HEK293 (cell line): ENCODE data around the gene SMPD3.

Experiments
- CTCF ChIA-PET: fragments of 350-600 bp; formaldehyde crosslinking; extraction: SDS; loops from one replicate; lab custom pipeline; 2021; ENCODE audit warnings: antibody characterized with exemption; lab: Yijun Ruan, JAX
- POLR2A ChIA-PET: fragments of 300-600 bp; formaldehyde crosslinking; extraction: SDS; loops from one replicate; lab custom pipeline; 2020; ENCODE audit warnings: antibody characterized with exemption, inconsistent platforms; lab: Yijun Ruan, JAX
- H3K27ac ChIP-seq: fragments of 200-500 bp; sonication (Bioruptor generic); 2 replicates; pipeline ENCODE4 v1.5.1; 2014; ENCODE audit warnings: low read depth, low read length, control low read depth, inconsistent platforms; ENCODE audit errors: extremely low read depth
- H3K36me3 ChIP-seq, 2 experiments: fragments of 200-500 bp in 1 of 2; sonication (Bioruptor generic) in 1 of 2; 1 replicate in 1 of 2; 2 replicates in 1 of 2; pipeline ENCODE4 v1.5.1; 2014 to 2017; ENCODE audit warnings: inconsistent platforms in 2 of 2, low read length in 2 of 2; ENCODE audit not compliant: control insufficient read depth in 2 of 2, insufficient read depth in 1 of 2
- H3K4me1 ChIP-seq: fragments of 200-500 bp; sonication (Bioruptor generic); 2 replicates; pipeline ENCODE4 v1.5.1; 2014; ENCODE audit warnings: mild to moderate bottlenecking, low read length, inconsistent platforms; ENCODE audit not compliant: control insufficient read depth, insufficient read depth
- H3K4me3 ChIP-seq: 2 replicates; pipeline ENCODE4 v1.5.1; 2011; ENCODE audit warnings: low read depth, mild to moderate bottlenecking, control low read depth, low read length, moderate library complexity
- H3K9me3 ChIP-seq: fragments of 200-500 bp; sonication (Bioruptor generic); 2 replicates; pipeline ENCODE4 v1.5.1; 2014; ENCODE audit warnings: low read depth, low read length, inconsistent platforms; ENCODE audit not compliant: control insufficient read depth, insufficient read depth
- GLIS2 ChIP-seq: fragments of 450-650 bp; formaldehyde crosslinking; IDR thresholded peaks from 2 replicates; pipeline ENCODE4 v1.5.1; 2016; ENCODE audit warnings: missing biosample characterization, missing genetic modification characterization
- SETDB1 ChIP-seq: IDR thresholded peaks from one replicate; pipeline ENCODE4 v1.6.1; 2017; ENCODE audit warnings: mild to moderate bottlenecking, low read length, moderate library complexity, mixed read lengths; ENCODE audit not compliant: insufficient read length
- SP2 ChIP-seq: fragments of 450-650 bp; formaldehyde crosslinking; IDR thresholded peaks from 2 replicates; pipeline ENCODE4 v1.5.1; 2016; ENCODE audit warnings: missing biosample characterization, missing genetic modification characterization
- TCF7L2 ChIP-seq: IDR thresholded peaks from 2 replicates; pipeline ENCODE4 v1.6.1; 2011; ENCODE audit warnings: low read depth, mild to moderate bottlenecking, inconsistent platforms, low read length, moderate library complexity, borderline replicate concordance
- ZBTB17 ChIP-seq: fragments of 450-650 bp; formaldehyde crosslinking; IDR thresholded peaks from 2 replicates; pipeline ENCODE4 v1.5.1; 2016; ENCODE audit warnings: missing biosample characterization, missing genetic modification characterization
- ZBTB21 ChIP-seq: fragments of 450-650 bp; formaldehyde crosslinking; IDR thresholded peaks from 2 replicates; pipeline ENCODE4 v1.5.1; 2017; ENCODE audit warnings: missing biosample characterization, missing genetic modification characterization
- ZFP69B ChIP-seq: fragments of 450-650 bp; formaldehyde crosslinking; IDR thresholded peaks from 2 replicates; pipeline ENCODE4 v1.5.1; 2016; ENCODE audit warnings: missing biosample characterization, missing genetic modification characterization
- ZIC2 ChIP-seq: fragments of 450-650 bp; formaldehyde crosslinking; IDR thresholded peaks from 2 replicates; pipeline ENCODE4 v1.5.1; 2016; ENCODE audit warnings: missing biosample characterization, missing genetic modification characterization
- ZNF10 ChIP-seq: fragments of 450-650 bp; formaldehyde crosslinking; IDR thresholded peaks from 2 replicates; pipeline ENCODE4 v1.5.1; 2017; ENCODE audit warnings: missing biosample characterization, missing genetic modification characterization
- ZNF133 ChIP-seq: fragments of 450-650 bp; formaldehyde crosslinking; IDR thresholded peaks from 2 replicates; pipeline ENCODE4 v1.5.1; 2016; ENCODE audit warnings: missing biosample characterization, missing genetic modification characterization
- ZNF214 ChIP-seq: fragments of 450-650 bp; formaldehyde crosslinking; IDR thresholded peaks from 2 replicates; pipeline ENCODE4 v1.5.1; 2017; ENCODE audit warnings: missing biosample characterization, mild to moderate bottlenecking, missing genetic modification characterization, borderline replicate concordance
- ZNF23 ChIP-seq: fragments of 450-650 bp; formaldehyde crosslinking; IDR thresholded peaks from 2 replicates; pipeline ENCODE4 v1.5.1; 2016; ENCODE audit warnings: missing biosample characterization, missing genetic modification characterization, borderline replicate concordance
- ZNF24 ChIP-seq: fragments of 450-650 bp; formaldehyde crosslinking; IDR thresholded peaks from 2 replicates; pipeline ENCODE4 v1.5.1; 2016; ENCODE audit warnings: missing biosample characterization, missing genetic modification characterization
- ZNF274 ChIP-seq, 2 experiments: fragments of 200-500 bp in 1 of 2; fragments of 450-650 bp in 1 of 2; sonication (Bioruptor generic) in 1 of 2; formaldehyde crosslinking in 1 of 2; IDR thresholded peaks; 2 replicates each; pipeline versions ENCODE4 v1.5.1 to v1.6.1; 2014 to 2016; ENCODE audit warnings: borderline replicate concordance in 1 of 2, inconsistent platforms in 1 of 2, low read length in 1 of 2, missing biosample characterization in 1 of 2, missing genetic modification characterization in 1 of 2
- ZNF394 ChIP-seq: fragments of 450-650 bp; formaldehyde crosslinking; IDR thresholded peaks from 2 replicates; pipeline ENCODE4 v1.5.1; 2016; ENCODE audit warnings: missing biosample characterization, missing genetic modification characterization, mild to moderate bottlenecking, moderate library complexity, borderline replicate concordance
- ZNF423 ChIP-seq: fragments of 450-650 bp; formaldehyde crosslinking; IDR thresholded peaks from 2 replicates; pipeline ENCODE4 v1.5.1; 2016; ENCODE audit warnings: missing biosample characterization, missing genetic modification characterization
- ZNF514 ChIP-seq: fragments of 450-650 bp; formaldehyde crosslinking; IDR thresholded peaks from 2 replicates; pipeline ENCODE4 v1.5.1; 2016; ENCODE audit warnings: missing biosample characterization, missing genetic modification characterization
- ZNF529 ChIP-seq: fragments of 450-650 bp; formaldehyde crosslinking; IDR thresholded peaks from 2 replicates; pipeline ENCODE4 v1.5.1; 2017; ENCODE audit warnings: missing genetic modification characterization, missing biosample characterization; ENCODE audit not compliant: insufficient replicate concordance
- ZNF76 ChIP-seq: fragments of 450-650 bp; formaldehyde crosslinking; IDR thresholded peaks from 2 replicates; pipeline ENCODE4; 2016; ENCODE audit warnings: low read depth, missing biosample characterization, missing genetic modification characterization, borderline replicate concordance
- ZSCAN23 ChIP-seq: fragments of 450-650 bp; formaldehyde crosslinking; IDR thresholded peaks from 2 replicates; pipeline ENCODE4 v1.5.1; 2016; ENCODE audit warnings: missing biosample characterization, missing genetic modification characterization
- ZSCAN4 ChIP-seq: fragments of 450-650 bp; formaldehyde crosslinking; IDR thresholded peaks from 2 replicates; pipeline ENCODE4 v1.5.1; 2017; ENCODE audit warnings: missing biosample characterization, missing genetic modification characterization
- TF ChIP-seq, protein P1 (sequence below): fragments of 450-650 bp; formaldehyde crosslinking; IDR thresholded peaks from 2 replicates; pipeline ENCODE4 v1.5.1; 2016; ENCODE audit warnings: missing biosample characterization, missing genetic modification characterization
- TF ChIP-seq, protein P2 (sequence below): fragments of 450-650 bp; formaldehyde crosslinking; IDR thresholded peaks from 2 replicates; pipeline ENCODE4 v1.5.1; 2016; ENCODE audit warnings: missing biosample characterization, missing genetic modification characterization
- TF ChIP-seq, protein P3 (sequence below): fragments of 450-650 bp; formaldehyde crosslinking; optimal IDR thresholded peaks from 2 replicates; pipeline ENCODE3; 2016; ENCODE audit warnings: missing biosample characterization, mild to moderate bottlenecking, missing genetic modification characterization

The SMPD3 gene

GRCh38 chr16:68319185-68319908 lies 129.0 kb downstream of the SMPD3 start (continued):
- TF ChIP-seq ZSCAN4 (tag by site-specific recombination) (0 out of 2 replicates have a peak, but pooled peaks have one; percentile 12), ZNF394 (tag by site-specific recombination) (no peak), ZNF214 (tag by site-specific recombination) (no peak), ZNF274 (IDR thresholded peaks at IDR 0.05; ENCODE audit: low read length) (no peak), ZNF274 (tag by site-specific recombination; IDR thresholded peaks at IDR 0.05; ENCODE audit: borderline replicate concordance) (no peak)
- TF ChIP-seq, all 188 proteins: peak for 4

GRCh38 chr16:68313116-68313515 lies 135.2 kb downstream of the SMPD3 start:
- ChIA-PET POLR2A (no interaction called here), CTCF (interaction anchor here (0.6 to 1.0 kb wide), 2 partner anchors 51 to 667 kb away, joined by 3 to 4 read pairs; no protein-coding TSS in a partner anchor)
- Histone ChIP-seq H3K4me1 (no peaks in the 10 kb centered on the region), H3K9me3 (no peaks in the 10 kb centered on the region), H3K27ac (no peak overlapping the region), H3K4me3 (no peak overlapping the region), H3K36me3 (peaks cover 26 to 53% of the 10 kb centered on the region in 2 experiments; a peak in 2 of 3 replicates)
- TF ChIP-seq, protein P1, sequence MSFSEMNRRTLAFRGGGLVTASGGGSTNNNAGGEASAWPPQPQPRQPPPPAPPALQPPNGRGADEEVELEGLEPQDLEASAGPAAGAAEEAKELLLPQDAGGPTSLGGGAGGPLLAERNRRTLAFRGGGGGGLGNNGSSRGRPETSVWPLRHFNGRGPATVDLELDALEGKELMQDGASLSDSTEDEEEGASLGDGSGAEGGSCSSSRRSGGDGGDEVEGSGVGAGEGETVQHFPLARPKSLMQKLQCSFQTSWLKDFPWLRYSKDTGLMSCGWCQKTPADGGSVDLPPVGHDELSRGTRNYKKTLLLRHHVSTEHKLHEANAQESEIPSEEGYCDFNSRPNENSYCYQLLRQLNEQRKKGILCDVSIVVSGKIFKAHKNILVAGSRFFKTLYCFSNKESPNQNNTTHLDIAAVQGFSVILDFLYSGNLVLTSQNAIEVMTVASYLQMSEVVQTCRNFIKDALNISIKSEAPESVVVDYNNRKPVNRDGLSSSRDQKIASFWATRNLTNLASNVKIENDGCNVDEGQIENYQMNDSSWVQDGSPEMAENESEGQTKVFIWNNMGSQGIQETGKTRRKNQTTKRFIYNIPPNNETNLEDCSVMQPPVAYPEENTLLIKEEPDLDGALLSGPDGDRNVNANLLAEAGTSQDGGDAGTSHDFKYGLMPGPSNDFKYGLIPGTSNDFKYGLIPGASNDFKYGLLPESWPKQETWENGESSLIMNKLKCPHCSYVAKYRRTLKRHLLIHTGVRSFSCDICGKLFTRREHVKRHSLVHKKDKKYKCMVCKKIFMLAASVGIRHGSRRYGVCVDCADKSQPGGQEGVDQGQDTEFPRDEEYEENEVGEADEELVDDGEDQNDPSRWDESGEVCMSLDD (tag by site-specific recombination) = no peak
- TF ChIP-seq ZNF529 = no peak
- TF ChIP-seq ZFP69B (tag by site-specific recombination) = no peak
- no peak for TF ChIP-seq ZNF423
- no peak for TF ChIP-seq ZBTB17 (tag by site-specific recombination)
- no peak for TF ChIP-seq TCF7L2
- TF ChIP-seq ZNF10 = no peak
- TF ChIP-seq SP2 (tag by site-specific recombination) = no peak
- TF ChIP-seq ZNF514 (tag by site-specific recombination) = no peak
- no peak for TF ChIP-seq ZSCAN23
- TF ChIP-seq SETDB1 = no peak

DNA sequence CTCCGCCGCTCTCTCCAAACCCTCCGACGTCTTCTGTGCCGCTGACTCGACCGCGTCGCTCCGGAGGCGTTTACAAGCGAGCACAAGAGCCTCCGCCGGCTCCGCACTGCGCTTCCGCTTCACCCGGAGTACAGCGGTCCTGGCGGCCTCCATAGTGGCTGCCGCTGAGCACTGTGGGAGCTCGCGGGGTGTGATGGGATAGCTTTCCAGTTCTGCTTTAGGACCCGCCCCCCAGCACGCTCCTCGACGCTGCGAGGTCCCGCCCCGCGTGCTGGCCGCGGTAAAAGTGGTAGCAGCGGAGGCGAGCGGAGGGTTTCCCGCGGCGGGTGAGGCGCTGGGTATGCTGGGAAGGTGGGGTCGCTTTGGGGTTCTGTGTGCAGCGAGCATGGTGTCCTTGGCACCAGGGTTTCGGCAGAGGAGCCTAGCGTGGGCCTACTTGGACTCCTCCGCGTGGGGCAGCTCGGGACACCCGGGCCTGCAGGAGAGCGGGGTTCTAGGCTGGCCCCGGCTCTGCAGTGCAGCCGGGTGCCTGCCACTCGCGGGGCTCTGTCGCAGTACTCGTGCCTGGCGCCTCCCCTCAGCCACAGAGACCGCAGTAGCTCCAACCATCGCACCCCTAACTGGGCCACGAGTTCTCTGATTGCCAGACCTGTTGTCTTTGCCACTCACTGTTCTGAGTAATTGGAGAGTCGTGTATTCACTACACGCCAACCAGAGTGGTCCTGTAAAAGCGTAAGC lies 137.4 kb downstream of the SMPD3 start, which contains the start of the genes PRMT7 and SLC7A6OS:
Gene PRMT7, plus strand, starts transcription at position 246 of the 738 bp plus-strand sequence. CDS start 4,961 bp downstream, outside the sequence.
Gene SLC7A6OS, minus strand, starts transcription at position 173 of the 738 bp plus-strand sequence. Its CDS starts 20 bp downstream, at position 153.
- Histone ChIP-seq H3K9me3 (no peaks in the 10 kb centered on the region), H3K27ac (peak within 1 kb of the TSS; percentile 72), H3K36me3 (peaks cover 27 to 55% of the 10 kb centered on the region in 2 experiments), H3K4me3 (peak within 1 kb of the TSS; percentile 85), H3K4me1 (no peaks in the 10 kb centered on the region)
- ChIA-PET CTCF (interaction anchor here (0.7 to 2.3 kb wide), 6 partner anchors 14 to 94 kb away, joined by 3 to 28 read pairs (median 4); no protein-coding TSS in a partner anchor), POLR2A (interaction anchor here (0.5 to 2.6 kb wide), 27 partner anchors 8 to 717 kb away, joined by 3 to 40 read pairs (median 5); partner anchors contain the start of genes ESRP2, NFATC3, PLA2G15 and SLC7A6)
- 0 out of 2 replicates have a peak, but pooled peaks have one; percentile 27 for TF ChIP-seq ZBTB21
- 0 out of 2 replicates have a peak, but pooled peaks have one; percentile 23 for TF ChIP-seq ZNF24 (tag by site-specific recombination)
- TF ChIP-seq ZNF133 (tag by site-specific recombination) = peak; percentile 7; the same call in 1 of the 2 replicates
- peak; percentile 88 for TF ChIP-seq GLIS2 (tag by site-specific recombination)
- TF ChIP-seq, protein P2, sequence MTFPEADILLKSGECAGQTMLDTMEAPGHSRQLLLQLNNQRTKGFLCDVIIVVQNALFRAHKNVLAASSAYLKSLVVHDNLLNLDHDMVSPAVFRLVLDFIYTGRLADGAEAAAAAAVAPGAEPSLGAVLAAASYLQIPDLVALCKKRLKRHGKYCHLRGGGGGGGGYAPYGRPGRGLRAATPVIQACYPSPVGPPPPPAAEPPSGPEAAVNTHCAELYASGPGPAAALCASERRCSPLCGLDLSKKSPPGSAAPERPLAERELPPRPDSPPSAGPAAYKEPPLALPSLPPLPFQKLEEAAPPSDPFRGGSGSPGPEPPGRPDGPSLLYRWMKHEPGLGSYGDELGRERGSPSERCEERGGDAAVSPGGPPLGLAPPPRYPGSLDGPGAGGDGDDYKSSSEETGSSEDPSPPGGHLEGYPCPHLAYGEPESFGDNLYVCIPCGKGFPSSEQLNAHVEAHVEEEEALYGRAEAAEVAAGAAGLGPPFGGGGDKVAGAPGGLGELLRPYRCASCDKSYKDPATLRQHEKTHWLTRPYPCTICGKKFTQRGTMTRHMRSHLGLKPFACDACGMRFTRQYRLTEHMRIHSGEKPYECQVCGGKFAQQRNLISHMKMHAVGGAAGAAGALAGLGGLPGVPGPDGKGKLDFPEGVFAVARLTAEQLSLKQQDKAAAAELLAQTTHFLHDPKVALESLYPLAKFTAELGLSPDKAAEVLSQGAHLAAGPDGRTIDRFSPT (tag by site-specific recombination) = no peak
- no peak for TF ChIP-seq ZNF23 (tag by site-specific recombination)
- TF ChIP-seq, protein P3, sequence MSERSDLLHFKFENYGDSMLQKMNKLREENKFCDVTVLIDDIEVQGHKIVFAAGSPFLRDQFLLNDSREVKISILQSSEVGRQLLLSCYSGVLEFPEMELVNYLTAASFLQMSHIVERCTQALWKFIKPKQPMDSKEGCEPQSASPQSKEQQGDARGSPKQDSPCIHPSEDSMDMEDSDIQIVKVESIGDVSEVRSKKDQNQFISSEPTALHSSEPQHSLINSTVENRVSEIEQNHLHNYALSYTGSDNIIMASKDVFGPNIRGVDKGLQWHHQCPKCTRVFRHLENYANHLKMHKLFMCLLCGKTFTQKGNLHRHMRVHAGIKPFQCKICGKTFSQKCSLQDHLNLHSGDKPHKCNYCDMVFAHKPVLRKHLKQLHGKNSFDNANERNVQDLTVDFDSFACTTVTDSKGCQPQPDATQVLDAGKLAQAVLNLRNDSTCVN (tag by site-specific recombination) = peak; percentile 79
- TF ChIP-seq ZNF76 (tag by site-specific recombination) = peak; percentile 98
- peak; percentile 46 for TF ChIP-seq ZIC2 (tag by site-specific recombination)
